ENCODE results near the gene CACNG8. TPM values are rescaled to one million over a fixed set of nuclear protein-coding genes. Genes with fewer than 3 reads are reported as not detected.
A peak's percentile ranks its signal among the peaks of the same experiment; 100 is the strongest.

Gene CACNG8
- total RNA-seq, 1 donor from 2014 or later = 2.6 TPM

GRCh38 chr19:53977991-53978731, 15.4 kb downstream of the CACNG8 start:
- Mint-ChIP-seq H3K27me3 (ENCODE audit: low read depth) (peaks cover 45% of the 10 kb centered on the region), H3K4me3 (peak overlapping the region; percentile 77), H3K36me3 (no peaks in the 10 kb centered on the region), H3K27ac (peak overlapping the region; percentile 78), H3K9me3 (no peaks in the 10 kb centered on the region), H3K4me1 (peaks cover 29% of the 10 kb centered on the region)
- peak; percentile 82 to 90 for DNase-seq (ENCODE audit: low spot score in 2 of 2, unreplicated experiment in 2 of 2)
- TF ChIP-seq CTCF (IDR thresholded peaks at IDR 0.05; ENCODE audit: unreplicated experiment) = no peak

GRCh38 chr19:53978975-53979801, 16.5 kb downstream of the CACNG8 start:
- Mint-ChIP-seq H3K4me1 (peaks cover 29% of the 10 kb centered on the region), H3K4me3 (peak overlapping the region; percentile 78), H3K27me3 (ENCODE audit: low read depth) (peaks cover 38% of the 10 kb centered on the region), H3K27ac (peak overlapping the region; percentile 92), H3K36me3 (no peaks in the 10 kb centered on the region), H3K9me3 (no peaks in the 10 kb centered on the region)
- no peak for DNase-seq (ENCODE audit: low spot score in 2 of 2, unreplicated experiment in 2 of 2)
- no peak for TF ChIP-seq CTCF (IDR thresholded peaks at IDR 0.05; ENCODE audit: unreplicated experiment)

DNA sequence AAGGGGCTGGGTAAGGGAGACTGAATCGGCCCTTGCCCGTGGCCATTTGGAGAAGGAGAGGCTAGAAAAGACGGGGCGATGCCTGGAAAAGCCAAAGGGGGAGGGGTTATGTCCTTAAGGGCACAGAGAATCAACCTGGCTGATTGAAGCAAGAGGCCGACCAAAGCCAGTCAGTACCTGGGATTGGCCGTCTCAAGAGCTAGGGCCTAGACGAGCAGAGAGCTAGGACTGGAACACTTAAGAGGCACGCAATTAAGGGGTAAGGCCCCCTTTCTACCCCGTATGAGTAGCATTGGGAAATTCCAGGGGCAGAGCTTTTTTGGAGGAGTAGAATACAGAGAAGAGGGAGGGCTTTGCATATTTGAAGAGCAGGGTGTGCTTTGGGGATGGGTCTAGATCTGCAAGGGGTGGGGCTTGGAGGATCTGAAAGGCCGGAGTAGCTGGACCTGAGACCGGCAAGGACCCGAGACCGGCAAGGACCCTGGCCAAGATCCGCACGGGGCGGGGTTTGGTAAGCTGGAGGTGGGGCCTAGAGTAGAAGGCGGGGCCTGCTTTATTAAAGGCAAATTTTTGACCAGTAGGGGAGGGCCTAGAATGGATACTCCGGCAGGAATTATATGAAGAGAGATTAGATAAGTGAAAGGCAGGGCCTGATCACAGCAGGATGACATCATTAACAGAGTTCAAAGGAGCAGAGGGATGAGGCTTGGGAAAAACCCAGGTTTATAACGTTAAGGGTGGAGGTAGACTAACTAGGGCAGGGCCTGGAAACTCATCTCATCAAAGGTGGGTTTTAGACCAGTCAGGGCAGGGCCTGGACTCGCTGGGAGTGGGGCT, 18.0 kb downstream of the CACNG8 start:
- peak overlapping the region; percentile 78 for H3K4me3 Mint-ChIP-seq
- H3K9me3 Mint-ChIP-seq = no peaks in the 10 kb centered on the region
- no peaks in the 10 kb centered on the region for H3K36me3 Mint-ChIP-seq
- no peak for TF ChIP-seq CTCF (IDR thresholded peaks at IDR 0.05; ENCODE audit: unreplicated experiment)
- no peak for DNase-seq (ENCODE audit: low spot score in 2 of 2, unreplicated experiment in 2 of 2)
- peaks cover 29% of the 10 kb centered on the region for H3K4me1 Mint-ChIP-seq
- H3K27ac Mint-ChIP-seq = peak overlapping the region; percentile 98
- peaks cover 30% of the 10 kb centered on the region for H3K27me3 Mint-ChIP-seq (ENCODE audit: low read depth)

DNA sequence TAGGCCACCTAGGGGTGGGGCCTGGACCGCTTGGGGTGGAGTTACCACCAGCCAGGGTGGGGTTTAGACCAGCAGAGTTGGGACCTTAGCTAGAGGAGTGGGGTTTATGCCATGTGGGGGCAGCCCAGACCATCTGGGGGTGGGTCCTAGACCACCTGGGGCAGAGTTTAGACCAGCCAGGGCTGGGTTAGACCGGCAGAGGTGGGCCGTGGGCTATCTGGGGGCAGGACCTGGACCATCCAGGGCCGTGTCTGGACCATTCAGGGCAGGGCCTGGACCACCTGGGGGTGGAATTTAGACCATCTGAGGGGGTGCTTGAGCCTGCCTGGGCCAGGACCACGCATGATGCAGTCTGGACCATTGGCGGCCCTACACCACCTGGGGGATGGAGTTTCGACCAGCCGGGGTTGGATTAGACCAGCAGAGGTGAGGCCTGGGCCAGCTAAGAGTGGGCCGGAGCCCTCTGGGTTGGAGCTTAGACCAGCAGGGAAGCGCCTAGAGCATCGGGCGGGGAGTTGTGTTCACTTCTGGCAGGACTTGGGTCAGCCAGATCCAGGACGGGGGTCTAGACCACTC, 18.7 kb downstream of the CACNG8 start:
- H3K27me3 Mint-ChIP-seq (ENCODE audit: low read depth) = peaks cover 25% of the 10 kb centered on the region
- no peak overlapping the region for H3K27ac Mint-ChIP-seq
- no peak for DNase-seq (ENCODE audit: low spot score in 2 of 2, unreplicated experiment in 2 of 2)
- peaks cover 29% of the 10 kb centered on the region for H3K4me1 Mint-ChIP-seq
- no peaks in the 10 kb centered on the region for H3K9me3 Mint-ChIP-seq
- H3K4me3 Mint-ChIP-seq = peak overlapping the region; percentile 78
- no peak for TF ChIP-seq CTCF (IDR thresholded peaks at IDR 0.05; ENCODE audit: unreplicated experiment)
- H3K36me3 Mint-ChIP-seq = no peaks in the 10 kb centered on the region

GRCh38 chr19:53982001-53982451, 19.3 kb downstream of the CACNG8 start:
- Mint-ChIP-seq H3K36me3 (no peaks in the 10 kb centered on the region), H3K4me1 (peaks cover 29% of the 10 kb centered on the region), H3K27me3 (ENCODE audit: low read depth) (peaks cover 25% of the 10 kb centered on the region), H3K4me3 (peak overlapping the region; percentile 29), H3K27ac (no peak overlapping the region), H3K9me3 (no peaks in the 10 kb centered on the region)
- no peak for DNase-seq (ENCODE audit: low spot score in 2 of 2, unreplicated experiment in 2 of 2)
- no peak for TF ChIP-seq CTCF (IDR thresholded peaks at IDR 0.05; ENCODE audit: unreplicated experiment)
